ENCODE results near the gene CMTR2.

DNA sequence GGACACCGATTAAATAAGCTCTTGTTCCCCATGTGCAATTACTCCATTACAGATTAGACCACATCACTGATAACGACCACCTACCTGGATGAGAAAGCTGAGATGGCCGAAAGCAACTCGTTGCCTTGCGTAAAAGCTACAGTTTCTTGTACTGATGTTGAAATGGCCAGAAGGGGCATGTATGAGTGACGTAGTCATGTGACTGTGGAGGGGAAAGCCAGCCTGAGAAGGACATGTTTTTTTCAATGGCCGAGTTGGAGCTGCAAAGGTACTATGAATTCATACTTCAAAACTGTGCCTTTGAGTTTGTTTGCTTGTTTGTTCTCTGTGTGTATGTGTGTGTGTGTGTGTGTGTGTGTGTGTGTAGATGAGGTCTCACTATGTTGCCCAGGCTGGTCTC lies 41.7 kb downstream of the CMTR2 start:
- TF ChIP-seq POLR2A (IDR thresholded peaks at IDR 0.05), result no peak
- TF ChIP-seq, protein P1, sequence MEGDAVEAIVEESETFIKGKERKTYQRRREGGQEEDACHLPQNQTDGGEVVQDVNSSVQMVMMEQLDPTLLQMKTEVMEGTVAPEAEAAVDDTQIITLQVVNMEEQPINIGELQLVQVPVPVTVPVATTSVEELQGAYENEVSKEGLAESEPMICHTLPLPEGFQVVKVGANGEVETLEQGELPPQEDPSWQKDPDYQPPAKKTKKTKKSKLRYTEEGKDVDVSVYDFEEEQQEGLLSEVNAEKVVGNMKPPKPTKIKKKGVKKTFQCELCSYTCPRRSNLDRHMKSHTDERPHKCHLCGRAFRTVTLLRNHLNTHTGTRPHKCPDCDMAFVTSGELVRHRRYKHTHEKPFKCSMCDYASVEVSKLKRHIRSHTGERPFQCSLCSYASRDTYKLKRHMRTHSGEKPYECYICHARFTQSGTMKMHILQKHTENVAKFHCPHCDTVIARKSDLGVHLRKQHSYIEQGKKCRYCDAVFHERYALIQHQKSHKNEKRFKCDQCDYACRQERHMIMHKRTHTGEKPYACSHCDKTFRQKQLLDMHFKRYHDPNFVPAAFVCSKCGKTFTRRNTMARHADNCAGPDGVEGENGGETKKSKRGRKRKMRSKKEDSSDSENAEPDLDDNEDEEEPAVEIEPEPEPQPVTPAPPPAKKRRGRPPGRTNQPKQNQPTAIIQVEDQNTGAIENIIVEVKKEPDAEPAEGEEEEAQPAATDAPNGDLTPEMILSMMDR (IDR thresholded peaks at IDR 0.05), result no peak
